Keratinocyte (primary cell): Measurements from ENCODE around the gene RPP14.

Source experiments
- CTCF ChIP-seq, 3 experiments: IDR thresholded peaks in 1 of 3; conservative IDR thresholded peaks in 1 of 3; optimal IDR thresholded peaks in 1 of 3; 2 replicates in 2 of 3; 3 replicates in 1 of 3; pipeline versions ENCODE3 to v1.5.1; 2011; ENCODE audit warnings: low read length in 3 of 3, mild to moderate bottlenecking in 3 of 3, moderate library complexity in 2 of 3, control low read depth in 1 of 3, inconsistent platforms in 1 of 3; ENCODE audit not compliant: insufficient read depth in 2 of 3; ENCODE audit errors: extremely low read depth in 1 of 3
- EZH2 ChIP-seq: IDR thresholded peaks from one replicate; pipeline ENCODE4 v1.6.1; 2012; ENCODE audit warnings: inconsistent platforms, mild to moderate bottlenecking, low read length, moderate library complexity

- TF ChIP-seq CTCF (optimal IDR thresholded peaks at IDR 0.05 in 1 of 3, IDR thresholded peaks at IDR 0.05 in 1 of 3, conservative IDR thresholded peaks at IDR 0.05 in 1 of 3; ENCODE audit: extremely low read depth in 1 of 3, insufficient read depth in 2 of 3, low read length in 3 of 3), result no peak
- no peak for TF ChIP-seq EZH2
Measured at GRCh38 chr3:58366699-58367098, 60.7 kb downstream of the RPP14 start.
